ENCODE data around the gene ASB2. TPM values are rescaled to one million over a fixed set of nuclear protein-coding genes. Genes with fewer than 3 reads are reported as not detected.

The ASB2 gene, protein sequence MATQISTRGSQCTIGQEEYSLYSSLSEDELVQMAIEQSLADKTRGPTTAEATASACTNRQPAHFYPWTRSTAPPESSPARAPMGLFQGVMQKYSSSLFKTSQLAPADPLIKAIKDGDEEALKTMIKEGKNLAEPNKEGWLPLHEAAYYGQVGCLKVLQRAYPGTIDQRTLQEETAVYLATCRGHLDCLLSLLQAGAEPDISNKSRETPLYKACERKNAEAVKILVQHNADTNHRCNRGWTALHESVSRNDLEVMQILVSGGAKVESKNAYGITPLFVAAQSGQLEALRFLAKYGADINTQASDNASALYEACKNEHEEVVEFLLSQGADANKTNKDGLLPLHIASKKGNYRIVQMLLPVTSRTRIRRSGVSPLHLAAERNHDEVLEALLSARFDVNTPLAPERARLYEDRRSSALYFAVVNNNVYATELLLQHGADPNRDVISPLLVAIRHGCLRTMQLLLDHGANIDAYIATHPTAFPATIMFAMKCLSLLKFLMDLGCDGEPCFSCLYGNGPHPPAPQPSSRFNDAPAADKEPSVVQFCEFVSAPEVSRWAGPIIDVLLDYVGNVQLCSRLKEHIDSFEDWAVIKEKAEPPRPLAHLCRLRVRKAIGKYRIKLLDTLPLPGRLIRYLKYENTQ
- total RNA-seq (2021) (not detected in 2 replicates), Bru-seq, nascent RNA (percentile 2 among the genes with signal in this experiment), BruChase-seq, experiment 1, labeled RNA remaining after a 2-hour chase (not detected), BruChase-seq, experiment 2, labeled RNA remaining after a 6-hour chase (not detected)
- long read RNA-seq, result 0 reads

DNA sequence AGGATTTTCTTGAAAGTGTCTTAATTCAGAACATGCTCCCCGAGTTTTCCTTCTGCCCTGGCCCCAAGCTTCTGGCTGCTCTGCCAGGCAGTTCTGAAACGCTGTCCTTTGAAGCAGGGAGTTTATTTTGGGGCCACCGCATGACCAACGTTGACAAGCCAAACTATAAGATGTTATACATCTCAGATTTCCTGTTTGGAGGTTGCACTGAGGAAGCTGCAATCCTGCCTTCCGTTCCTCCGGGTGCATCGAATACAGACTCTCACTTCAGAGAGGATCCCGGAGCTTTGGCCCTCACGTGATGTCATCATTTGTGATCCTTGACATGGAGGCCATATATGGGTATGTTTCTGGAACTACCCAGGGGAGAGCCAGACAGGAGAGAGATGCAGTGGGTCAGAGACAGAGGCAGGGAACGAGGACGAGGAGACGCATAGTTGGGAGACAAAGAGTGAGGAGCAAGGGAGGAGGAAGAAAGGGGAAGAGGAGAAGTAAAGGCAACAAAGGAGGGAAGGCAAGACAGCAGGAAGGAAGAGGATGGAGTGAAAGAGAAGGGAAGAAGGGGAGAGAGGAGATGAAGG lies at the start of gene ASB2:
TSS of gene ASB2 (minus strand) at position 94 of the 581 bp plus-strand sequence. CDS start 12,031 bp downstream, outside the sequence.
- ChIA-PET POLR2A (ENCODE audit: low non-redundant PET) (no interaction called here), CTCF (no interaction called here)
- no TSS peak for BruUV-seq (replicated peaks)
- Histone ChIP-seq H3K4me3 (ENCODE audit: low read depth, low read length, poor library complexity, severe bottlenecking) (no peak within 1 kb of the TSS), H3K27me3 (replicated peaks; ENCODE audit: insufficient read depth, low read depth, low read length, poor library complexity) (no peaks in the 10 kb centered on the region), H3K27ac (ENCODE audit: low read depth, low read length, poor library complexity, severe bottlenecking) (no peak within 1 kb of the TSS), H3K4me1 (ENCODE audit: insufficient read depth, low read length, poor library complexity, severe bottlenecking) (no peaks in the 10 kb centered on the region), H3K9me3 (ENCODE audit: low read depth, low read length, poor library complexity, severe bottlenecking) (no peaks in the 10 kb centered on the region), H3K36me3 (ENCODE audit: insufficient read depth, low read length, poor library complexity, severe bottlenecking) (no peaks in the 10 kb centered on the region)
- no peak for TF ChIP-seq EZH2 (IDR thresholded peaks at IDR 0.05; ENCODE audit: borderline replicate concordance, low read depth, low read length, poor library complexity, severe bottlenecking)
- TF ChIP-seq, protein P1, sequence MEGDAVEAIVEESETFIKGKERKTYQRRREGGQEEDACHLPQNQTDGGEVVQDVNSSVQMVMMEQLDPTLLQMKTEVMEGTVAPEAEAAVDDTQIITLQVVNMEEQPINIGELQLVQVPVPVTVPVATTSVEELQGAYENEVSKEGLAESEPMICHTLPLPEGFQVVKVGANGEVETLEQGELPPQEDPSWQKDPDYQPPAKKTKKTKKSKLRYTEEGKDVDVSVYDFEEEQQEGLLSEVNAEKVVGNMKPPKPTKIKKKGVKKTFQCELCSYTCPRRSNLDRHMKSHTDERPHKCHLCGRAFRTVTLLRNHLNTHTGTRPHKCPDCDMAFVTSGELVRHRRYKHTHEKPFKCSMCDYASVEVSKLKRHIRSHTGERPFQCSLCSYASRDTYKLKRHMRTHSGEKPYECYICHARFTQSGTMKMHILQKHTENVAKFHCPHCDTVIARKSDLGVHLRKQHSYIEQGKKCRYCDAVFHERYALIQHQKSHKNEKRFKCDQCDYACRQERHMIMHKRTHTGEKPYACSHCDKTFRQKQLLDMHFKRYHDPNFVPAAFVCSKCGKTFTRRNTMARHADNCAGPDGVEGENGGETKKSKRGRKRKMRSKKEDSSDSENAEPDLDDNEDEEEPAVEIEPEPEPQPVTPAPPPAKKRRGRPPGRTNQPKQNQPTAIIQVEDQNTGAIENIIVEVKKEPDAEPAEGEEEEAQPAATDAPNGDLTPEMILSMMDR (conservative IDR thresholded peaks at IDR 0.05; ENCODE audit: low read depth, low read length), result no peak
- DNase-seq (ENCODE audit: low spot score), result no peak
- intact Hi-C loops (cut with micrococcal nuclease; ENCODE audit: unreplicated experiment), result no loop called here

DNA sequence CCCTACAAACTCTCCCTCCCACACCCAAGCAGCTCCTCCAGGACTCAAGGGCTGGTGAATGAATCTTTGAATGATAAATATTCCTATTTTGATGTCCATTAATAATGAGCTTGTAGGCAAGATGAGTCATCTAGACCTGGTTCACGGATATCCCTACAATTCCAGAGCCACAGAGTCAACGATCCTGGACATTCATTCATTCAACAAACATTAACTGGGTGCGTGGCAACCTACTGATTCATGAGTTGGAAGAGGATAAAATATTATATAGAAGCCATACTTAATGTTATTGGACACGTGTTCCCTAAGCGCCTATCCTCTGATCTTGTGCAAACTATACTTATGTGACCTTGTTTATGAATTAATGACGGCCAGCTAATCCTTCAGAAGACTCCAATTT lies 49.4 kb upstream of the ASB2 start:
- CTCF ChIA-PET, result interaction anchor here (1.0 kb wide), 1 partner anchor 111 kb away, joined by 3 read pairs; no protein-coding TSS in a partner anchor
- BruUV-seq (replicated peaks), result no TSS peak
- Histone ChIP-seq H3K4me1 (ENCODE audit: insufficient read depth, low read length, poor library complexity, severe bottlenecking) (no peaks in the 10 kb centered on the region), H3K36me3 (ENCODE audit: insufficient read depth, low read length, poor library complexity, severe bottlenecking) (no peaks in the 10 kb centered on the region), H3K9me3 (ENCODE audit: low read depth, low read length, poor library complexity, severe bottlenecking) (no peaks in the 10 kb centered on the region), H3K4me3 (ENCODE audit: low read depth, low read length, poor library complexity, severe bottlenecking) (peak overlapping the region; percentile 67), H3K27ac (ENCODE audit: low read depth, low read length, poor library complexity, severe bottlenecking) (no peak overlapping the region), H3K27me3 (replicated peaks; ENCODE audit: insufficient read depth, low read depth, low read length, poor library complexity) (no peaks in the 10 kb centered on the region)
- intact Hi-C loops (cut with micrococcal nuclease; ENCODE audit: unreplicated experiment), result no loop called here
- POLR2A ChIA-PET (ENCODE audit: low non-redundant PET), result interaction anchor here (0.6 to 0.7 kb wide), 2 partner anchors 25 to 42 kb away, joined by 3 read pairs; no protein-coding TSS in a partner anchor
- TF ChIP-seq, protein P1 (conservative IDR thresholded peaks at IDR 0.05; ENCODE audit: low read depth, low read length), result no peak
- TF ChIP-seq EZH2 (IDR thresholded peaks at IDR 0.05; ENCODE audit: borderline replicate concordance, low read depth, low read length, poor library complexity, severe bottlenecking), result no peak
- DNase-seq (ENCODE audit: low spot score), result no peak

DNA sequence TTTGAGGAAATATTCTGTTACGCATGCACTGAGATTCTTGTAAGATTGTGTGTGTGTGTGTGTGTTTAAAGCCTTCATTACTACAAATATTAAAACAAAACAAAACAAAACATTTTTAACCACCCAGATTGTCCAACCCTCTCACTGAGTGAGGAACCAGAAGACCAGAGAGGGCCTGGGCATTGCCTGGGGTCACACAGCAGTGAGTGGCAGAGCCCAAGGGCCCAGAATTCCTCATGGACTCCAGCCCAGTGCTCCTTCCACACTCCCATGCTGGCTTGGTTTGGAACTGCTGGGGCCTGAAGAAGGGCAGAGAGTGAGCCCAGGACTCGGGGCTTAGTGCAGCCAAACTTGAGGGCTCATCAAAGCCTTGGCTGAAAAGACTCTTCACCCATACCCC lies 48.2 kb upstream of the ASB2 start:
- no peak overlapping the region for H3K4me3 ChIP-seq (ENCODE audit: low read depth, low read length, poor library complexity, severe bottlenecking)
- no peak overlapping the region for H3K27ac ChIP-seq (ENCODE audit: low read depth, low read length, poor library complexity, severe bottlenecking)
- H3K9me3 ChIP-seq (ENCODE audit: low read depth, low read length, poor library complexity, severe bottlenecking), result no peaks in the 10 kb centered on the region
- intact Hi-C loops (cut with micrococcal nuclease; ENCODE audit: unreplicated experiment), result no loop called here
- H3K27me3 ChIP-seq (replicated peaks; ENCODE audit: insufficient read depth, low read depth, low read length, poor library complexity), result no peaks in the 10 kb centered on the region
- BruUV-seq (replicated peaks), result no TSS peak
- ChIA-PET POLR2A (ENCODE audit: low non-redundant PET) (no interaction called here), CTCF (no interaction called here)
- no peaks in the 10 kb centered on the region for H3K4me1 ChIP-seq (ENCODE audit: insufficient read depth, low read length, poor library complexity, severe bottlenecking)
- H3K36me3 ChIP-seq (ENCODE audit: insufficient read depth, low read length, poor library complexity, severe bottlenecking), result no peaks in the 10 kb centered on the region
- no peak for DNase-seq (ENCODE audit: low spot score)
- TF ChIP-seq EZH2 (IDR thresholded peaks at IDR 0.05; ENCODE audit: borderline replicate concordance, low read depth, low read length, poor library complexity, severe bottlenecking), result no peak
- TF ChIP-seq, protein P1 (conservative IDR thresholded peaks at IDR 0.05; ENCODE audit: low read depth, low read length), result no peak

All from A673 (cell line).